Measurements from ENCODE around the gene KPNA3. TPM values are rescaled to one million over a fixed set of nuclear protein-coding genes. Genes with fewer than 3 reads are reported as not detected.

KPNA3 gene
- total and polyA plus RNA-seq, 8 donors = 5.3 to 16.0 (median 8.5) TPM

GRCh38 chr13:49701491-49701890, 91.0 kb downstream of the KPNA3 start:
- ATAC-seq (no peak), FAIRE-seq (no peak), DNase-seq (no peak)
- H3K27ac ChIP-seq = no peak overlapping the region
- peaks cover 0 to 24% (median 0%) of the 10 kb centered on the region in 3 donors for H3K36me3 ChIP-seq
- H3K9me3 ChIP-seq = no peaks in the 10 kb centered on the region
- no peak for TF ChIP-seq CTCF (IDR thresholded peaks at IDR 0.05)
- H3K4me3 ChIP-seq = no peak overlapping the region
- intact Hi-C loops (cut with DNase I) = no loop called here
- no peaks in the 10 kb centered on the region for H3K4me1 ChIP-seq
- no peaks in the 10 kb centered on the region for H3K27me3 ChIP-seq

GRCh38 chr13:49697468-49697867, 95.0 kb downstream of the KPNA3 start:
- intact Hi-C loops (cut with DNase I) = no loop called here
- Histone ChIP-seq H3K36me3 (peaks cover 0 to 8% (median 0%) of the 10 kb centered on the region in 3 donors), H3K27ac (no peak overlapping the region), H3K9me3 (no peaks in the 10 kb centered on the region), H3K4me1 (no peaks in the 10 kb centered on the region), H3K27me3 (no peaks in the 10 kb centered on the region), H3K4me3 (no peak overlapping the region)
- DNase-seq = no peak
- no peak for ATAC-seq
- FAIRE-seq = no peak
- no peak for TF ChIP-seq CTCF (IDR thresholded peaks at IDR 0.05)
- 97 to 99% methylated on average over 3 of the region's 3 CpGs for WGBS, 2 donors

GRCh38 chr13:49694446-49694845, 98.0 kb downstream of the KPNA3 start:
- Histone ChIP-seq H3K9me3 (no peaks in the 10 kb centered on the region), H3K36me3 (no peaks in the 10 kb centered on the region), H3K27me3 (no peaks in the 10 kb centered on the region), H3K4me1 (peaks cover 2 to 7% (median 4%) of the 10 kb centered on the region in 3 donors), H3K27ac (no peak overlapping the region), H3K4me3 (no peak overlapping the region)
- FAIRE-seq (no peak), ATAC-seq (no peak), DNase-seq (no peak)
- no peak for TF ChIP-seq CTCF (IDR thresholded peaks at IDR 0.05)
- 79 to 91% methylated on average over 1 of the region's 1 CpG for WGBS, 2 donors
- intact Hi-C loops (cut with DNase I) = no loop called here

GRCh38 chr13:49693877-49694276, 98.6 kb downstream of the KPNA3 start:
- no peak for DNase-seq
- peaks cover 4 to 8% (median 6%) of the 10 kb centered on the region in 3 donors for H3K4me1 ChIP-seq
- intact Hi-C loops (cut with DNase I) = no loop called here
- FAIRE-seq = no peak
- no peaks in the 10 kb centered on the region for H3K36me3 ChIP-seq
- H3K27me3 ChIP-seq = no peaks in the 10 kb centered on the region
- H3K9me3 ChIP-seq = no peaks in the 10 kb centered on the region
- 79 to 84% methylated on average over 3 of the region's 3 CpGs for WGBS, 2 donors
- no peak overlapping the region for H3K4me3 ChIP-seq
- H3K27ac ChIP-seq = no peak overlapping the region
- no peak for TF ChIP-seq CTCF (IDR thresholded peaks at IDR 0.05)
- no peak for ATAC-seq

- no peaks in the 10 kb centered on the region for H3K36me3 ChIP-seq
- H3K4me3 ChIP-seq = no peak overlapping the region
- peaks cover 4 to 8% (median 6%) of the 10 kb centered on the region in 3 donors for H3K4me1 ChIP-seq
- ATAC-seq (no peak), DNase-seq (no peak), FAIRE-seq (no peak)
- WGBS, 2 donors = 73 to 78% methylated on average over 4 of the region's 4 CpGs
- H3K27ac ChIP-seq = no peak overlapping the region
- no peaks in the 10 kb centered on the region for H3K27me3 ChIP-seq
- intact Hi-C loops (cut with DNase I) = no loop called here
- no peaks in the 10 kb centered on the region for H3K9me3 ChIP-seq
- TF ChIP-seq CTCF (IDR thresholded peaks at IDR 0.05) = no peak
Measured at GRCh38 chr13:49693191-49693733, 99.2 kb downstream of the KPNA3 start.
